ENCODE results near the gene IL13.

GRCh38 chr5:132647473-132647872 is 10.5 kb upstream of the IL13 start:
- TF ChIP-seq CTCF (conservative IDR thresholded peaks at IDR 0.05; ENCODE audit: low read depth, low read length) (no peak), EZH2 (IDR thresholded peaks at IDR 0.05; ENCODE audit: borderline replicate concordance, low read depth, low read length, poor library complexity, severe bottlenecking) (no peak)
